GM21529 (cell line): ENCODE data around the gene PMS1.
"Not testable (repeated sequence)": the region's sequence is repeated elsewhere in the genome, so short reads cannot be mapped to it uniquely, and the experiment has no call there.

Source experiments
- ATAC-seq: cut with Tn5 transposase; IDR thresholded peaks from one replicate; pipeline ENCODE4 v1.9.1; 2021; ENCODE audit not compliant: unreplicated experiment

Gene PMS1

GRCh38 chr2:189860161-189860560 is 75.9 kb downstream of the PMS1 start:
- ATAC-seq, result no peak

- ATAC-seq, result no peak
These were observed 78.5 kb downstream of the PMS1 start for GRCh38 chr2:189862751-189863150.

- ATAC-seq, result no peak
These were observed 81.6 kb downstream of the PMS1 start for GRCh38 chr2:189865826-189866225.

GRCh38 chr2:189866296-189866695 is 82.0 kb downstream of the PMS1 start:
- ATAC-seq, result no peak

- no peak for ATAC-seq
These were observed 84.6 kb downstream of the PMS1 start for GRCh38 chr2:189868896-189869295.

GRCh38 chr2:189870381-189871085 is 86.3 kb downstream of the PMS1 start:
- ATAC-seq, result no peak

- no peak for ATAC-seq
These were observed 89.4 kb downstream of the PMS1 start for GRCh38 chr2:189873696-189874095.

GRCh38 chr2:189874586-189875320 is 90.5 kb downstream of the PMS1 start:
- no peak for ATAC-seq

GRCh38 chr2:189876271-189876670 is 92.0 kb downstream of the PMS1 start:
- no peak for ATAC-seq

- ATAC-seq, result no peak
These were observed 95.4 kb downstream of the PMS1 start for GRCh38 chr2:189879716-189880081.

- ATAC-seq, result no peak
These were observed 96.2 kb downstream of the PMS1 start for GRCh38 chr2:189880429-189880828.

GRCh38 chr2:189880832-189881492 is 96.7 kb downstream of the PMS1 start:
- no peak for ATAC-seq

- no peak for ATAC-seq
These were observed 101.1 kb downstream of the PMS1 start for GRCh38 chr2:189885368-189885767.

GRCh38 chr2:189892546-189893294 is 108.5 kb downstream of the PMS1 start:
- ATAC-seq, result not testable (repeated sequence)

GRCh38 chr2:189896809-189897208 is 112.6 kb downstream of the PMS1 start:
- ATAC-seq, result no peak

GRCh38 chr2:189899101-189899500 is 114.9 kb downstream of the PMS1 start:
- no peak for ATAC-seq

- ATAC-seq, result no peak
These were observed 116.5 kb downstream of the PMS1 start for GRCh38 chr2:189900726-189901125.

GRCh38 chr2:189901664-189902063 is 117.4 kb downstream of the PMS1 start:
- ATAC-seq, result no peak

- no peak for ATAC-seq
These were observed 129.6 kb downstream of the PMS1 start for GRCh38 chr2:189913821-189914220.

- ATAC-seq, result no peak
These were observed 132.4 kb downstream of the PMS1 start for GRCh38 chr2:189916651-189917050.
